SK-N-SH treated with all-trans-retinoic acid at 6 μM for 48 hours (cell line): ENCODE results near the gene HIVEP3.

ENCODE experiments used
- ATAC-seq: fragments of 200-7000 bp; cut with Tn5 transposase; 3 replicates; pipeline ENCODE4 v1.9.1; 2020; ENCODE audit warnings: mild to moderate bottlenecking, moderate library complexity
- ARNTL ChIP-seq: fragments of 450-650 bp; formaldehyde crosslinking; IDR thresholded peaks from 2 replicates; pipeline ENCODE4 v1.5.0; 2020; ENCODE audit warnings: low read depth, mild to moderate bottlenecking, moderate library complexity, borderline replicate concordance
- BACH2 ChIP-seq: fragments of 250-450 bp; sonication (Bioruptor Pico); IDR thresholded peaks from 2 replicates; pipeline ENCODE4 v1.9.0; 2021; ENCODE audit warnings: mild to moderate bottlenecking, borderline replicate concordance
- CREB5 ChIP-seq: fragments of 250-450 bp; sonication (Bioruptor Pico); IDR thresholded peaks from 2 replicates; pipeline ENCODE4 v1.5.1; 2020; ENCODE audit warnings: low read depth, mild to moderate bottlenecking, moderate library complexity
- CSDC2 ChIP-seq: fragments of 250-450 bp; sonication (Bioruptor Pico); IDR thresholded peaks from 2 replicates; pipeline ENCODE4 v1.5.0; 2020; ENCODE audit warnings: mild to moderate bottlenecking, moderate library complexity
- CSRNP3 ChIP-seq: fragments of 250-450 bp; sonication (Bioruptor Pico); IDR thresholded peaks from 2 replicates; pipeline ENCODE4 v1.5.1; 2021; ENCODE audit warnings: mild to moderate bottlenecking, moderate library complexity
- ESRRG ChIP-seq: fragments of 250-450 bp; sonication (Bioruptor Pico); IDR thresholded peaks from 2 replicates; pipeline ENCODE4 v1.6.1; 2021; ENCODE audit warnings: mild to moderate bottlenecking
- GLIS3 ChIP-seq: fragments of 250-450 bp; sonication (Bioruptor Pico); IDR thresholded peaks from 2 replicates; pipeline ENCODE4 v1.5.0; 2020; ENCODE audit warnings: mild to moderate bottlenecking, moderate library complexity
- ISL1 ChIP-seq: fragments of 250-450 bp; sonication (Bioruptor Pico); IDR thresholded peaks from 2 replicates; pipeline ENCODE4 v2.1.2; 2022; ENCODE audit warnings: mild to moderate bottlenecking, moderate library complexity
- OSR1 ChIP-seq: fragments of 250-450 bp; sonication (Bioruptor Pico); IDR thresholded peaks from 2 replicates; pipeline ENCODE4 v1.8.0; 2022; ENCODE audit warnings: moderate library complexity, mild to moderate bottlenecking, inconsistent platforms
- PATZ1 ChIP-seq: fragments of 250-450 bp; sonication (Bioruptor Pico); IDR thresholded peaks from 2 replicates; pipeline ENCODE4 v1.8.0; 2020; ENCODE audit warnings: mild to moderate bottlenecking, moderate library complexity, borderline replicate concordance
- PPARA ChIP-seq: fragments of 250-450 bp; sonication (Bioruptor Pico); IDR thresholded peaks from 2 replicates; pipeline ENCODE4 v1.5.0; 2020; ENCODE audit warnings: mild to moderate bottlenecking, borderline replicate concordance
- RARB ChIP-seq: fragments of 250-450 bp; sonication (Bioruptor Pico); IDR thresholded peaks from 2 replicates; pipeline ENCODE4 v1.8.0; 2021; ENCODE audit warnings: mild to moderate bottlenecking, moderate library complexity
- SNAI2 ChIP-seq: fragments of 250-450 bp; sonication (Bioruptor Pico); IDR thresholded peaks from 2 replicates; pipeline ENCODE4 v1.5.0; 2020; ENCODE audit warnings: mild to moderate bottlenecking, moderate library complexity
- TOX ChIP-seq: fragments of 250-450 bp; sonication (Bioruptor Pico); IDR thresholded peaks from 2 replicates; pipeline ENCODE4 v1.8.0; 2021; ENCODE audit warnings: mild to moderate bottlenecking, moderate library complexity, borderline replicate concordance
- TSHZ2 ChIP-seq: fragments of 250-450 bp; sonication (Bioruptor Pico); IDR thresholded peaks from 2 replicates; pipeline ENCODE4 v1.5.0; 2020; ENCODE audit warnings: mild to moderate bottlenecking, moderate library complexity
- ZC3H10 ChIP-seq: fragments of 250-450 bp; sonication (Bioruptor Pico); IDR thresholded peaks from 2 replicates; pipeline ENCODE4 v1.5.1; 2021; ENCODE audit warnings: mild to moderate bottlenecking, moderate library complexity
- ZFP3 ChIP-seq: fragments of 250-450 bp; sonication (Bioruptor Pico); IDR thresholded peaks from 2 replicates; pipeline ENCODE4 v1.5.0; 2020; ENCODE audit warnings: mild to moderate bottlenecking, moderate library complexity
- ZNF565 ChIP-seq: fragments of 450-650 bp; formaldehyde crosslinking; conservative IDR thresholded peaks from 2 replicates; pipeline ENCODE4 v1.5.0; 2020; ENCODE audit warnings: low read depth, mild to moderate bottlenecking, moderate library complexity
- ZNF8 ChIP-seq: fragments of 450-650 bp; formaldehyde crosslinking; IDR thresholded peaks from 2 replicates; pipeline ENCODE4 v1.5.0; 2020; ENCODE audit warnings: mild to moderate bottlenecking, moderate library complexity

HIVEP3 gene

GRCh38 chr1:41461790-41462679 lies 456.7 kb downstream of the HIVEP3 start:
- no peak for TF ChIP-seq ARNTL
- no peak for TF ChIP-seq BACH2 (CRISPR knock-in tag)
- TF ChIP-seq CREB5 (CRISPR knock-in tag) = no peak
- TF ChIP-seq OSR1 (CRISPR knock-in tag) = no peak
- TF ChIP-seq SNAI2 (CRISPR knock-in tag) = no peak
- no peak for TF ChIP-seq CSDC2 (CRISPR knock-in tag)
- no peak for TF ChIP-seq ESRRG
- no peak for TF ChIP-seq TSHZ2 (CRISPR knock-in tag)
- no peak for TF ChIP-seq RARB (CRISPR knock-in tag)
- ATAC-seq = no peak

- TF ChIP-seq ZNF565 (CRISPR knock-in tag) (no peak), ARNTL (no peak), CSDC2 (CRISPR knock-in tag) (no peak), ZNF8 (CRISPR knock-in tag) (no peak), TOX (no peak), BACH2 (CRISPR knock-in tag) (no peak), OSR1 (CRISPR knock-in tag) (no peak), TSHZ2 (CRISPR knock-in tag) (no peak), ISL1 (CRISPR knock-in tag) (no peak), GLIS3 (CRISPR knock-in tag) (no peak), ZC3H10 (CRISPR knock-in tag) (no peak), CSRNP3 (CRISPR knock-in tag) (no peak), SNAI2 (CRISPR knock-in tag) (no peak), ESRRG (no peak), PPARA (CRISPR knock-in tag) (no peak), ZFP3 (CRISPR knock-in tag) (no peak), PATZ1 (no peak)
- ATAC-seq = no peak
Observed at GRCh38 chr1:41456847-41457540, 461.7 kb downstream of the HIVEP3 start.
